HL-60 (cell line): ENCODE data around the gene CLDN17.

Source experiments
- DNase-seq, 2 experiments: peaks; one replicate each; pipeline ENCODE4 v3.0.0-alpha.2; 2010 to 2020; ENCODE audit warnings: low read depth in 1 of 2, low spot score in 1 of 2
- H3K27ac ChIP-seq: fragments of 250-450 bp; sonication (Bioruptor Pico); replicated peaks from 2 replicates; pipeline ENCODE4 v1.5.1; 2020; ENCODE audit warnings: mild to moderate bottlenecking, moderate library complexity
- H3K27me3 ChIP-seq: fragments of 250-450 bp; sonication (Bioruptor Pico); 2 replicates; pipeline ENCODE4 v1.5.1; 2021; ENCODE audit warnings: mild to moderate bottlenecking, moderate library complexity; ENCODE audit not compliant: insufficient read depth, poor library complexity, severe bottlenecking
- H3K4me3 ChIP-seq: replicated peaks from 2 replicates; pipeline ENCODE4 v1.5.1; 2011; ENCODE audit warnings: mild to moderate bottlenecking, control low read depth, low read length; ENCODE audit not compliant: insufficient read depth
- GABPA ChIP-seq: IDR thresholded peaks from 2 replicates; pipeline ENCODE4 v1.6.1; 2012; ENCODE audit warnings: low read depth
- POLR2AphosphoS5 ChIP-seq: IDR thresholded peaks from 2 replicates; pipeline ENCODE4 v1.6.1; 2012; ENCODE audit warnings: low read depth
- SPI1 ChIP-seq: IDR thresholded peaks from 2 replicates; pipeline ENCODE4 v1.6.1; 2012; ENCODE audit warnings: low read depth, mild to moderate bottlenecking, borderline replicate concordance
- TF ChIP-seq, protein P1 (sequence below): IDR thresholded peaks from 2 replicates; pipeline ENCODE4 v1.6.1; 2012; ENCODE audit warnings: low read depth; ENCODE audit not compliant: insufficient replicate concordance
- TF ChIP-seq, protein P2 (sequence below): IDR thresholded peaks from one replicate; pipeline ENCODE4 v1.5.1; 2011; ENCODE audit warnings: low read length, control low read depth, inconsistent platforms; ENCODE audit not compliant: insufficient read depth

The CLDN17 gene

GRCh38 chr21:30190554-30190953, 23.9 kb upstream of the CLDN17 start:
- H3K27me3 ChIP-seq: no peaks in the 10 kb centered on the region
- no peak overlapping the region for H3K4me3 ChIP-seq
- H3K27ac ChIP-seq: no peak overlapping the region
- no peak for DNase-seq
- TF ChIP-seq SPI1 (no peak), POLR2AphosphoS5 (no peak), GABPA (no peak)
- TF ChIP-seq, protein P1, sequence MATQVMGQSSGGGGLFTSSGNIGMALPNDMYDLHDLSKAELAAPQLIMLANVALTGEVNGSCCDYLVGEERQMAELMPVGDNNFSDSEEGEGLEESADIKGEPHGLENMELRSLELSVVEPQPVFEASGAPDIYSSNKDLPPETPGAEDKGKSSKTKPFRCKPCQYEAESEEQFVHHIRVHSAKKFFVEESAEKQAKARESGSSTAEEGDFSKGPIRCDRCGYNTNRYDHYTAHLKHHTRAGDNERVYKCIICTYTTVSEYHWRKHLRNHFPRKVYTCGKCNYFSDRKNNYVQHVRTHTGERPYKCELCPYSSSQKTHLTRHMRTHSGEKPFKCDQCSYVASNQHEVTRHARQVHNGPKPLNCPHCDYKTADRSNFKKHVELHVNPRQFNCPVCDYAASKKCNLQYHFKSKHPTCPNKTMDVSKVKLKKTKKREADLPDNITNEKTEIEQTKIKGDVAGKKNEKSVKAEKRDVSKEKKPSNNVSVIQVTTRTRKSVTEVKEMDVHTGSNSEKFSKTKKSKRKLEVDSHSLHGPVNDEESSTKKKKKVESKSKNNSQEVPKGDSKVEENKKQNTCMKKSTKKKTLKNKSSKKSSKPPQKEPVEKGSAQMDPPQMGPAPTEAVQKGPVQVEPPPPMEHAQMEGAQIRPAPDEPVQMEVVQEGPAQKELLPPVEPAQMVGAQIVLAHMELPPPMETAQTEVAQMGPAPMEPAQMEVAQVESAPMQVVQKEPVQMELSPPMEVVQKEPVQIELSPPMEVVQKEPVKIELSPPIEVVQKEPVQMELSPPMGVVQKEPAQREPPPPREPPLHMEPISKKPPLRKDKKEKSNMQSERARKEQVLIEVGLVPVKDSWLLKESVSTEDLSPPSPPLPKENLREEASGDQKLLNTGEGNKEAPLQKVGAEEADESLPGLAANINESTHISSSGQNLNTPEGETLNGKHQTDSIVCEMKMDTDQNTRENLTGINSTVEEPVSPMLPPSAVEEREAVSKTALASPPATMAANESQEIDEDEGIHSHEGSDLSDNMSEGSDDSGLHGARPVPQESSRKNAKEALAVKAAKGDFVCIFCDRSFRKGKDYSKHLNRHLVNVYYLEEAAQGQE: no peak
- TF ChIP-seq, protein P2, sequence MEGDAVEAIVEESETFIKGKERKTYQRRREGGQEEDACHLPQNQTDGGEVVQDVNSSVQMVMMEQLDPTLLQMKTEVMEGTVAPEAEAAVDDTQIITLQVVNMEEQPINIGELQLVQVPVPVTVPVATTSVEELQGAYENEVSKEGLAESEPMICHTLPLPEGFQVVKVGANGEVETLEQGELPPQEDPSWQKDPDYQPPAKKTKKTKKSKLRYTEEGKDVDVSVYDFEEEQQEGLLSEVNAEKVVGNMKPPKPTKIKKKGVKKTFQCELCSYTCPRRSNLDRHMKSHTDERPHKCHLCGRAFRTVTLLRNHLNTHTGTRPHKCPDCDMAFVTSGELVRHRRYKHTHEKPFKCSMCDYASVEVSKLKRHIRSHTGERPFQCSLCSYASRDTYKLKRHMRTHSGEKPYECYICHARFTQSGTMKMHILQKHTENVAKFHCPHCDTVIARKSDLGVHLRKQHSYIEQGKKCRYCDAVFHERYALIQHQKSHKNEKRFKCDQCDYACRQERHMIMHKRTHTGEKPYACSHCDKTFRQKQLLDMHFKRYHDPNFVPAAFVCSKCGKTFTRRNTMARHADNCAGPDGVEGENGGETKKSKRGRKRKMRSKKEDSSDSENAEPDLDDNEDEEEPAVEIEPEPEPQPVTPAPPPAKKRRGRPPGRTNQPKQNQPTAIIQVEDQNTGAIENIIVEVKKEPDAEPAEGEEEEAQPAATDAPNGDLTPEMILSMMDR: no peak

DNA sequence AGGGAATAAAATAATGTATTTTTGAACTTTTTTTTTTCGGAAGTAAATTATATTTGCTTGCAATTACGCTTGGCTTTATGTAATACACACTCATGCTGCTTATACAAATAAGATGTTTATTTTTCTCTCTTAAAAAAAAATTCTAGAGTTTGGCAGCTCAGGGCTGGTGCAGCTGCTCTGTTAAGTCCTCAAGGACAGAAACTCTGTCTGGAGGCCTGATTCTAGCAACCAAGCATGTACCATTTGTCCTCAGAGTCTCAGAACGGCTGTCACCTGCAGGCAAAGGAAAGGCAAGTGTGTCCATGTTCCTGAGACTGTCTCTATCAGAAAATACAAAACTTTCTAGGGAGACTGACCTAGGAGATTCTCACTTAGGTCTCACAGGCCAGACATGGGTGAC, 23.2 kb upstream of the CLDN17 start:
- no peak for DNase-seq
- TF ChIP-seq SPI1 (no peak), GABPA (no peak), POLR2AphosphoS5 (no peak)
- TF ChIP-seq, protein P1: no peak
- TF ChIP-seq, protein P2: no peak
- Histone ChIP-seq H3K4me3 (no peak overlapping the region), H3K27ac (no peak overlapping the region), H3K27me3 (no peaks in the 10 kb centered on the region)

GRCh38 chr21:30186242-30186641, 19.6 kb upstream of the CLDN17 start:
- no peaks in the 10 kb centered on the region for H3K27me3 ChIP-seq
- DNase-seq: no peak

More at GRCh38 chr21:30186242-30186641, 19.6 kb upstream of the CLDN17 start:
- TF ChIP-seq POLR2AphosphoS5 (no peak), GABPA (no peak), SPI1 (no peak)
- TF ChIP-seq, protein P2: no peak
- TF ChIP-seq, protein P1: no peak
- no peak overlapping the region for H3K27ac ChIP-seq
- H3K4me3 ChIP-seq: no peak overlapping the region
